ENCODE data around the gene NOL3.

GRCh38 chr16:67188798-67189197, 18.5 kb downstream of the NOL3 start:
- TF ChIP-seq CTCF (IDR thresholded peaks at IDR 0.05) (no peak), POLR2A (IDR thresholded peaks at IDR 0.05) (no peak)
